COLO668 (cell line): ENCODE data around the gene CEP72.
A peak's percentile ranks its signal among the peaks of the same experiment; 100 is the strongest.
"Not testable (repeated sequence)": the region's sequence is repeated elsewhere in the genome, so short reads cannot be mapped to it uniquely, and the experiment has no call there.

Experiments used
- DNase-seq: peaks from one replicate; lab custom pipeline; 2025; ENCODE audit not compliant: unreplicated experiment; lab: John Stamatoyannopoulos, UW

CEP72 gene

DNA sequence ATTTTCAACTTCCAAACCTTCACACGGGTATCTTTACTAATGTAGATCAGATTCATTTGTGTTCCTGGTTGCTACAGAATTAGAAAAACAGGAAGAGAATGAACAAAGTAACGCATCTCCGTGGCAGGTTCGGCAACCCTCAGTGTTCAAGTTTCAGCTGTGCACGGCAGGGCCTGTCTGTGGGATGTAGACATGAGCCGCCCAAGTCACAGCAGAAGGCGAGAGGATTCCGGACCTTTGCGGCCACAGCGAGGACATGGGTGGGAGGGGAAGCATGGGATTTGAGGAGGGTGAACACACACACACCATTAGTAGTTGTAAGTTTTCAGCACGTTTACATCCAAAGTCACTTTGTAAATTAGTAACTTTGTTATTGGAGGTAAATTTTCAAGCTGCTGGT lies 31.7 kb upstream of the CEP72 start:
- DNase-seq, result no peak

DNA sequence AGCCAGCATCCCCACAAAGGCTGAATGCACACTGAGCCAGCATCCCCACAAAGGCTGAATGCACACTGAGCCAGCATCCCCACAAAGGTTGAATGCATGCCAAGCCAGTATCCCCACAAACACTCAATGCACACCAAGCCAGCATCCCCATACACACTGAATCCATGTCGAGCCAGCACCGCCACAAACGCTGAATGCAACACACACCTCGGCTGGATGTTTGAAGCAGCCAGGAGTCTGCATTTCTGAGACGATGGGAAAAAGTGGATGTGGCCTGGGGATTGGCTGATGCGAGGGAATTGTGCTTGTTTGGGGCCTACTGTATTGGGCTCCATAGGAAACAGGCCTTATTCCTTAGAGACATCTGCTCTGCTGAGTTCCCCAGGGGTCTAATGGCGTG lies 30.9 kb upstream of the CEP72 start:
- no peak for DNase-seq

DNA sequence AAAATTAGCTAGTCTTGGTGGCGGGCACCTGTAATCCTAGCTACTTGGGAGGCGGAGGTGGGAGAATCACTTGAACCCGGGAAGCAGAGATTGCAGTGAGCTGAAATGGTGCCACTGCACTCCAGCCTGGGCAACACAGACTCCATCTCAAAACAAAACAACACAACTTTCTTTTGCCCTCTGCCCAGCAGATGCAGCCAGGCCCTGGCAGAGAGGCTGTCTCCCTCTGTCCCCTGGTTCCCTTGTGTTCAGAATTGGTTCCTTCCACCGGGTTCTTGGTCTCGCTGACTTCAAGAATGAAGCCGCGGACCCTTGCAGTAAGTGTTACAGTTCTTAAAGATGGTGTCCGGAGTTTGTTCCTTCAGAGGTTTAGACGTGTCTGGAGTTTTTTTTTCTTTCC lies 30.2 kb upstream of the CEP72 start:
- no peak for DNase-seq

DNA sequence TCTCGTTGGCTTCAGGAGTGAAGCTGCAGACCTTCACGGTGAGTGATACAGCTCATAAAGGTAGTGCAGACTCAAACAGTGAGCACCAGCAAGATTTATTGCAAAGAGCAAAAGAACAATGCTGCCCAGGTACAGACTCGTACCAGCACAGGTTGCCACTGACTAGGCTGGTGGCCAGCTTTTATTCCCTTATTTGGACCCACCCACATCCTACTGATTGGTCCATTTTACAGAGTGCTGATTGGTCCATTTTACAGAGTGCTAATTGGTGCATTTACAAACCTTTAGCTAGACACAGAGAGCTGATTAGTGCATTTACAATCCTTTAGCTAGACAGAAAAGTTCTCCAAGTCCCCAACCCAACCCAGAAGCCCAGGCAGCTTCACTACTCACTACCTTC lies 29.7 kb upstream of the CEP72 start:
- not testable (repeated sequence) for DNase-seq

DNA sequence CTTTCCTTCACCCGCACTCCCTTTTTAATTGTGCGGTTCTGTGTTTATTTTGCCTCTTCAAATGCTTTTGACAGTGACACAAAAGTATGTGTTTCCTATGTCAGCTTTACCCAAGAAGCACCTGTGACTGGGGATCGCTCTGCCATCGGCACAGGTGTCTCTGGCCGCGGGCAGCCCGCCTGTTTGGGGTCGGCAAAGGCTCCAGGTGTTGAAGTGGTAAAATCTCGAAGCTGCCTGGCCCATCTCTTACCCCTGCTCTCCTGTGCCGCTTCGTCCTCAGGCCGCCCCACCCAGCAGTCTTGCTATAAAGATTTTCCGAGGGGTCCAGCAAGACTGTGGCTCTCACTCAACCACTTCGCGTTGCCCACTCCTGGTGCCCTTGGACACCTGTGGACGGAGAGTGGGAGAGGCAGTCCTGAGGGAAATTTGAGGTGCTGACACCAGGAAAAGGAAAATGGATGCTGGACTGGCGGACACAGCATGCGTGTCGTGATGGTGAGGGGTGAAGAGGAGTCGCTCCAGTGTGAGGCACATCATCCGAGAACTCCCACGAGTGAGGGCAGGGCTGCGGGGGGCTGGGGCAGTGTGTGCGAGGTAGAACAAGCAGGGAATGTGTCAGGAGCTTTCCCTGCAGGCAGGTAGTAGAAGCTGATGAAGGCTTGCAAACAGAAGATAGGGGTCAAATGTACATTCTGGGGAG lies 29.1 kb upstream of the CEP72 start:
- DNase-seq, result no peak

DNA sequence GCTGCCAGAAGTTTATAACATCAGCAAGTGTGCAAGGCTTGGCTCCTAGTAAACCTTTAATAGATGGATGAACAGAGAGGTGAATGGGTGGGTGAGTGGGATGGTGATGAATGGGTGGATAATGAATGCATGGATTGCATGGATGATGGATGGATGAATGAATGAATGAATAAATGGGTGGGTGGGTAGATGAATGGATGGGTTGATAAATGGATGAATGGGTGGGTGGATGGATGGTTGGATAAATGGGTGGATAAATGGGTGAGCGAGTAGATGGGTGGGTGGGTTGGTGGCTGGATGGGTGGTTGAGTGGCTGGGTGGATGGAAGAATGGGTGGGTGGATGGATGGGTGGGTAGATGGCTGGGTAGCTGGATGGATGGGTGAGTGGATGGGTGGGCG lies 28.5 kb upstream of the CEP72 start:
- no peak for DNase-seq

DNA sequence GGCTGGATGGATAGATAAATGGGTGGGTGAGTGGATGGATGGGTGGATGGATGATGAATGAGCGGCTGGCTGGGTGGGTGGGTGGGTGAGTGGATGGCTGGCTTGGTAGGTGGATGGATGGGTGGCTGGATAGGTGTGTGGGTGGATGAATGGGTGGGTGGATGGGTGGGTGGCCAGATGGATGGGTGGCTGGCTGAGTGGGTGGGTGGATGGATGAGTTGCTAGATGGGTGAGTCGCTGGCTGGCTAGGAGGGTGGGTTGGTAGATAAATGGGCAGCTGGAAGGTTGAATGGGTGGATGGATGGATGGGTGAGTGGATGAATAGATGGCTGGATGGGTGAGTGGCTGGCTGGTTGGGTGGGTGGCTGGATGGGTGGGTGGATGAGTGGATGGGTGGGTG lies 27.9 kb upstream of the CEP72 start:
- no peak for DNase-seq

DNA sequence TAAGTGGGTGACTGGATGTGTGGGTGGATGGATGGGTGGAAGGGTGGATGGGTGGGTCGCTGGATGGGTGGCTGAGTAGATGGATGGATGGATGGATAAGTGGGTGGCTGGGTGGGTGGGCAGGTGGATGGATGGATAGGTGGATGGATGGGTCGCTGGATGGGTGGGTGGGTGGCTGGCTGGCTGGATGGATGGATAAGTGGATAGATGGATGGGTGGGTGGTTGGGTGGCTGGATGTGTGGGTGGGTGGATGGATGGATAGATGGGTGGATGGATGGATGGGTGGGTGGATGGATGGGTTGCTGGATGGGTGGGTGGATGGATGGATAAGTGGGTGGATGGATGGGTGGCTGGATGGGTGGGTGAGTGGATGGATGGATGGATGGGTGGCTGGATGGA lies 27.3 kb upstream of the CEP72 start:
- DNase-seq, result no peak

DNA sequence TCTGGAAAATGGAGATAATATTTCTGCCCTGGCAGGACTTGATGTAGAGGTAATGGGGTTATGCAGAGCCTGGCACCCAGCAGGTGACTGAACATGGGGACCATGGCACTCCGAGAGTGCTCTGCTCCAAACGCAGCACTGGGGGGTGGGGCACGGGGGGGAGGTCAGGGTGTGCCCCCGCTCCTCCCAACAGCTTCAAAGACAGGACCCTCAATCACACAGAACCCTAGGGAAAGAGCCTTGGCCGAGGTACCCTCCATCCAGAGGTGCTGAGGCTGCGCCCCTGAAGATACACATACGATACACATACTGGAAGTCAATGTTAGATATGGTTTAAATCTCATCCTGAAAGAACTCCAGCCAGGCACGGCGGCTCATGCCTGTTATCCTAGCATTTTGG lies 26.6 kb upstream of the CEP72 start:
- no peak for DNase-seq

DNA sequence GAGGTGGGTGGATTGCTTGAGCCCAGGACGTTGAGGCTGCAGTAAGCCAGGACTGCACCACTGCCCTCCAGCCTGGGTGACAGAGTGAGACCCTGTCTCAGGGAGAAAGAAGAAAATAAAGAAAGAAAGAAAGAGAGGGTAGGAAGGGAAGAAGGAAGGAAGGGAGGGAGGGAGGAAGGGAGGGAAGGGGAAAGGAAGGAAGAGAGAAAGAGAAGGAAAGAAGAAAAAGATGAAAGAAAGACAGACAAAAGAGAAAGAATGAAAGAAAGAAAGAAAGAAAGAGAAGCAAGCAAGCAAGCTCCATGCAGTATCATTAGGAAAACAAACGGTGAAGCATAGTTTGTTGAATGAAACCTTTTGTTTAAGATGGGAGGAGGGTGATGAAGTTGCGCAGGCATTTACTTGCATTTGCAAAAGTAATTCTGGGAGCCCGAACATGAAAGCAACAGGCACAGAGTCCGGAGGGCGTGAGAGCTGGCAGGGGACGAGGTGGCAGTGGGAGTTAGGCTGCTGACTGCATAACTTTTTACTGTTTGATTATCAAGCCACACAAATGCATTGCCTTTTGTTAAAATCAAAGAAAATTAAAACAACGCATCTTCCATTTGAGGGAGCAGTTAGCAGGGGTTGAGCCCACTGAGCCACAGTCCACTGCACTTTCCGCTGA lies 26.0 kb upstream of the CEP72 start:
- no peak for DNase-seq

DNA sequence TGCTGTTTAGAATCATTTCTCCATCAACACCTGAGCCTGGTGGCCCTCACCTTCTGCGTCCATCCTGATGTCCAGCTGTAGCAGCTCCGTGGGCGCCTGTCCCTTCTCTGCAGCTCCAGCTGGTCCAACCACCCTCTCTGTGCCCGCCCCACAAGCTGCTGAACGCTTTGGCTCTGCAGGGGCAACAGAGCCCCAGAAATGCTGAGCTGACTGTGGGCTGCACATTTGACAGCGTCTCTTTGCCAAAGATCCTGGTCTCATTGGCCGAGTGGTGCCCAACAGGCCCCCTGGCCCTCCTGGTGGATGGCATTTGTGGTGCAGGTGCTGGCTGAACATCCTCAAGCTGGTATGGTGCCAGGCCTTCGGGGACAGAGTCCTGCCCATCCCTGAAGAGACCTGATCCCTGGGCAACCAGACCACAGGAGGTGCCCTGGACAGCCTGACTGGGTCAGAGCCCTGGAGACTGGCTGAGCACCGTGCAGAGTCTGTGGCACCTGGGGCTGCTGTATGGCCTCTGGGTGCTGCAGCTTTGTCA lies 25.3 kb upstream of the CEP72 start:
- no peak for DNase-seq

DNA sequence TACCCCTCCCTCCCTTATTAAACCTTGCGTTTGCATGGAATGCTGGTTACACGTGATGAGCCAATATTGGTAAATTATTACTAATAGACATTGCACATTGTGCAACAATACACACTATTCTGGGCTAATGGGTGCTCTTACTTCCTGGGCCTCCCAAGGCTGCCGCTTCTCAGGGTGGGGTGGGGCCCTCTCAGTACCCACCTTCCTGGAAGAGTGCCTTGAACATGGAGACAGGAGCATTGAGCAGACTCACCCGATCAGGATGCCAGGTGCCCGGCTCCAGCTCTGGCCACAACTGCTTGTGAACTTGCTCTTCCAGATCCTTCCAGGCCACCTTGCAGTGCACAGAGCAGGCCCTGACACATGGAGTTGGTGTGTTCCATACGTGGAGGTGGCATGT lies 24.7 kb upstream of the CEP72 start:
- DNase-seq, result no peak

DNA sequence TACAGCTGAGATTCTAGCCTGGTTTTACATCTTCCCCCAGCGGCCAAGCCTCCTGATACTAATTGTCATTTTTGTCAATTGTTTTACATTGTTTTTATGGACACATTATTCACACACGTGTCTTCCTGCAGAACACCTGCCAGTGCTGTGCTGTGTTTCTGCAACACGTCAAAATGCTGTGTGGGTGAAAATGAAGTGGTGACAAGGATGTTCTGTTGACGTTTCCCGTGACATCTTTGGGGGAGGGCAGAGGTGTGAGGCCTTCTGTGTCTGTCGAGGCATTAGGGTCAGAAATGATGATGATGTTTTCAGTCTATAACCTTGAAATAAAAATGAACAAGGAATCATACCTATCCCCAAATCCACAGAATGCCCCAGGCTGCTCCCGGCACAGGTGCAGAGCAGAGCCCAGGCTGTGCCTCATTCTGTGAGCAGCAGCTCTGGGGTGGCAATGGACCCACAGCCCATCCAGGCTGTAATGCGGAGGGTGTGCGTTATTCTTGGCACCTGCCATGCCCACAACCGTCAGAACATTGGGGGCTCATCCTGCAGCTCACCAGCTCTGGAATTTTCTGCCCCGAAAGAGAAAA lies 23.6 kb upstream of the CEP72 start:
- peak; percentile 57 for DNase-seq

DNA sequence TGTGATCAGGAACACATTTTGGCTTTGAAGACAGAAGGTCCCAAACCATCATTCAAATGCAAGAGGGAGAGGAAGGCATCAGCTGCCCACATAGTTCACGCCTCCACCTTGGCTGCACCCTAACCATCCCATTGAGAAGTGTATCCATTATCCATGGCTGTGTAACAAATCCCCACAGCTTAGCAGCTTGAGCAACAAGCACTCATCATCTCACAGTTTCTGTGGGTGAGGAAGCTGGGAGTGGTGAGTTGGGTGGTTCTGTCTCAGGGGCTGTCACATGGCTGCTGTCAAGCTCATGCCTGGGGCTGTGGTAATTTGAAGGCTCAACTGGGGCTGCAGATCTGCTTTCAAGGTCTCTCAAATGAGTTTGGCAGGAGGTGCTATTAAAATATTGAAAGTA lies 23.0 kb upstream of the CEP72 start:
- DNase-seq, result no peak

DNA sequence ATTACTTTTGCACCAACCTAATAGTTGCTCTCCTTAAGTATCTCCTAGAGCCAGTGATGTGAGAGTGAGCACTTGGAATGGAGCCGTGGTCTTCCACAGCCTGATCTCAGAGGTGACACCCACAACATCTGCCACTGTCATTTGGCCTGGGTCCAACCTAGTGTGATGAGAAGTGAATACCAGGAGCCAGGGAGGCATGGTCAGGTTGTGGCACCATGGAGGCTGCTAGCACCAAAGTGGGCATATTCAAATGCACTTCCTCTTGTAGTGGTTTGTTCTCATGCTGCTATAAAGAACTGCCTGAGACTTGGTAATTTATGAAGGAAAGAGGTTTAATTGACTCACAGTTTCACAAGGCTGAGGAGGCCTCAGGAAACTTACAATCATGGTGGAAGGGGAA lies 22.6 kb upstream of the CEP72 start:
- DNase-seq, result peak; percentile 50

DNA sequence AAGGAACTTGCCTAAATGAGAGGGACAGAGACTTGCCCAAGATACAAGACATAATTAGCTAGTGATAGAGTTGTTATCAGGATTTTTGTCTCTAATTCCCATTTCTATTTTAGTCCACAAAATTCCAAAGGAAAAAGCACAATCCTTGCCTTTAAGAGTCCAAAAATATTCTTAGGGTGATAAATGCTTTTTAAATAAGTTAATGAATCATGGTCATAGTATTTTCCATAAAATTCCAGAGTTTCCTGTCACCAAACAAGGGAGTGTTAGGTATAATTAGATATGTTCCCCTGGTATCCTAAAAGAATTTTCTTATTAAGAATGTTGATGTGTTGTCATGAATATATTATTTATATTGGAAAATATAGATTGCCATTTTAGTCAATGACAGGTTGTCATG lies 21.8 kb upstream of the CEP72 start:
- DNase-seq, result no peak

DNA sequence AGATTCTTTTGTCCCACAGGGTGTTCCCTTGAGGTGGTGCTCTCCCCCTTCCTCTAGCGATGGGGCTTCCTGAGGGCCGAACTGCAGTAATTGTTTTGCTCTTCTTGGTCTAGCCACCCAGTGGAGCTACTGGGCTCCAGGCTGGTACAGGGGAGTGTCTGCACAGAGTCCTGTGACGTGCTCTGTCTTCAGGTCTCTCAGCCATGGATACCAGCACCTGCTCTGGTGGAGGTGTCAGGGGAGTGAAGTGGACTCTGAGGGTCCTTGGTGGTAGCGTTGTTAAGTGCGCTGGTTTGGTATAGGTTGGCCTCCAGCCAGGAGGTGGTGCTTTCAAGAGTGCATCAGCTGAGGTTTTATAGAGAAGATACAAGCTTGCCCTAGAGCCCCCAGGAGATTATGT lies 20.4 kb upstream of the CEP72 start:
- DNase-seq, result no peak

DNA sequence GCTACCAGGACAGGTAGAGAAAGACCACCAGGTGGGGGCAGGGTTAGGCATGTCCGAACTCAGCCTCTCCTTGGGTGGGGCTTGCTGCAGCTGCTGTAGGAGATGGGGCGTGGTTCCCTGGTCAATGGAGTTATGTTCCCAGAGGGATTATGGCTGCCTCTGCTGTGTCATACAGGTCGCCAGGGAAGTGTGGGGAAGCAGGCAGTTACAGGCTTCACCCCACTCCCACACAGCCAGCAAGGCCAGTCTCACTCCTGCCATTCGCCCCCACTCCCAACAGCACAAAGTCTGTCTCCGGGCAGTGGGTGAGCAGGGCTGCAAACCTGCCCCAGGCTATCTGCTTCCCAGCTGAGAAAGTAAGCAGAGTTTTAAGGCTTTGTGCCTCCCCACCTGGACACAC lies 20.0 kb upstream of the CEP72 start:
- DNase-seq, result peak; percentile 43

DNA sequence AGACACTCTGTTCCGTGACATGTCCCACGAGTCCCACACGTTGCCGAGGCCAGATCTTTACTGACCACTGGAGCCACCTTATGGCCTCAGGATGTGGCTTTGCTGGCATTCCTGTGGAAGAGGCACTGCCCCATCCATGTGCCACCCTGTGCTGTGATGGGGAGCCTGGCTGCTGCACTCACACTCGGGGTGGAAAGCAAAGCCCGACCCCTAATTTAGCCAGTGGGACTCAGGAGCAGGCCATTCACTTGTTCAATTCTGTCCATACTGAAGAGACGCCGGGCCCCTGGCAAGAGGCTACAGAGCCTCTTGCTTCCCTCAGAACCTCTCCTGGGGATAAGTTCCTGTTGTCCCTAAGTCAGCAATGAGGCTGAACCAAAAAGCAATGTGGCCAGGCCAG lies 18.6 kb upstream of the CEP72 start:
- no peak for DNase-seq

DNA sequence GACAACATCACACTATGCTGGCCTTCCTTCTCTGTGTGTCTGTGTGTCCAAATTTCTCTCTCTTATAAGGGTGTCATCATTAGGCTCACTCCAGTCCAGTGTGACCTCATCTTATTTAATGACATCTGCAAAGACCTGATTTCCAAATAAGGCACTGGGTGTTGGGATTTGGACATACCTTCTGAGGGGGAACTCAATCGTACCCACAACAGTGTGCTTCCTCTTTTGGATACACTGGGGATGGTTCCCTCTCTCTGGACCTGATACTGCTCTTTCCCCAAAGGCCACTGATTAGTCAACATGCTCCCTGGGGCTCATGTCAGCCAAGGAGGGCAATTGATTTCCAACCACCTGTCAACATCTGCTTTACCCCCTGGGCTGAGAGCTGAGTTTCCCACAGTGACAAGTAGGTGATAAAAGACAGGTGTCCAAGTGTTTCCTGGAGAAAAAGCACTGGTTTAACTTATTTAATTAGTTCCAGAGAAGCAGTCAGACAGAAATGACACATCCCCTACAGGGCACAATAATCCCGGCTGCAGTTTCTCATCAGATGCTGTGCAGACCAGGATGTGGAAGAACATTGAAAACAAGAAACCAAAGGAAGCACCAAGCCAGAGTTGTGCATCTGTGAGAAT lies 17.8 kb upstream of the CEP72 start:
- peak; percentile 45 for DNase-seq

DNA sequence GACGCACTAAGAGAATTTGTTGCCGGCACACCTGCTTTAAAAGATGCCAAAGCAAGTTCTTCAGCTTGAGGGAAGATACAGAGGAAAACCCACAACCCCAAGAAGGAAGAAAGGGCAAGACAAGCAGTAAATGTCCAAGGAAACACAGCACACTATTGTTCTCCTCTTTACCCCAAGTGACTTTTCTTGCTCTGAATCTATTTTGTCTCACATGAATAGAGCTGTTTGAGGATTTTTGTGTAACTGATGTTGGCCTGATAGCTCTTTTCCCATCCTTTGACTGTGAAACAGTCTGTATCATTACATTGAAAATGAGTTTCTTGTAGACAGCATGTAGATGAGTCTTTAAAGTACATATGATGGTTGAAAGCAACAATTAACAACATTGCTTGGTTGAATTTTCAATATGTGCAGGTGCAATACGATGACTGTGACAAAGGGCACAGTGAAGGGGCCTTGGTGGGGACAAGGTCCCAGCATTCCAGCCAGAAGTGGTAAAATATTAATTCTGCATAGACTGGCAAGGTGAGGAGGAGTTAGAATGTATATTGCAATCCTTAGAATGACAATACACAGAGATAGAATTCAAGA lies 16.8 kb upstream of the CEP72 start:
- no peak for DNase-seq
